Activated CD4-positive, CD25-positive, alpha-beta regulatory T cell treated with anti-CD3 and anti-CD28 coated beads, Interleukin-2, amount 50 U/mL, for 72 hours (primary cell): ENCODE results near the gene MIEF1.

ENCODE experiments used
- DNase-seq: peaks from one replicate; pipeline ENCODE4 v3.0.0; 2021

Gene MIEF1

DNA sequence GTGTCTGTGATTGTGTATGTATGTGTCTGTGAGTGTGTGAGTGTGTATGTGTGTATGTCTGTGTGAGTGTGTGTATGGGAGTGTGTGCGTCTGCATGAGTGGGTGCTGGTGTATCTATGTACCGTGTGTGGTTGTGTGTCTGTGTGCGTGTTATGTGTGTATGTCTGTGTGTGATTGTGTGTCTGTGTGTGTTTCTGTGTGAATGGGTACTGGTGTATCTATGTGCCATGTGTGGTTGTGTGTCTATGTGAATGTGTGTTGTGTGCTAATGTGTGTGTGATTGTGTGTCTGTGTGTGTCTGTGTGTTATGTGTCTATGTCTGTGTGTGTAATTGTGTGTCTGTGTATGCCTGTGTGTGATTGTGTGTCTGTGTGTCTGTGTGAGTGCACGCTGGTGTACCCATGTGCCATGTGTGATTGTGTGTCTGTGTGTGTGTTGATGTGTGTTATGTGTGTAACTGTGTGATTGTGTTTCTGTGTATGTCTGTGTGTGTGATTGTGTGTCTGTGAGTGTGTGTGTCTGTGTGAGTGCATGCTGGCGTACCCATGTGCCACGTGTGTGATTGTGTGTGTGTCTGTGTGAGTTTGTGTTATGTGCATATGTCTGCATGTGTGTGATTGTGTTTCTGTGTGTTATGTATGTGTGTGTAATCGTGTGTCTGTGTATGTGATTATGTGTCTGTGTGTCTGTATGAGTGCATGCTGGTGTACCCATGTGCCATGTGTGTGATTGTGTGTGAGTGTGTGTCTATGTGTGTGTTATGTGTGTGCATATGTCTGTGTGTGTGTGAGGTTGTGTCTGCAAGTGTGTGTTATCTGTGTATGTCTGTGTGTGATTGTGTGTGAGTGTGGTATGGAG lies 61.7 kb downstream of the MIEF1 start:
- DNase-seq = no peak

DNA sequence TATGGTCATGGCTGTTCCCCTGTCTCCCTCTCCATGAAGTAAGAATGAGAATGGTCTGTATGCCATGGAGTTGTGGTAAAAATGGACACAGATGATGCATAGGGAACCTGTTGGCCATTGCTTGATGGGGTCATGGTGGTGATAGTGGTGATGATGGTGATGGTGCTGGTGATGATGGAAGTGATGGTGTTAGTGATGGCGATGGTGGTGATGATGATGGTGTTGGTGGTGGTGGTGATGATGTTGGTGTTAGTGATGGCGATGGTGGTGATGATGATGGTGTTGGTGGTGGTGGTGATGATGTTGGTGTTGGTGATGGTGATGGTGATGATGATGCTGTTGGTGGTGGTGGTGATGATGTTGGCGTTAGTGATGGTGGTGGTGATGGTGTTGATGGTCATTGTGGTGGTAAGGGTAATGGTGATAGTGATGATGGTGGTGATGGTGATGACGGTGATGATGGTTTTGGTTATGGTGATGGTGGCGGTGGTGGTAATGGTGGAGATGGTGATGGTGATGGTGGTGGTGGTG lies 63.4 kb downstream of the MIEF1 start:
- DNase-seq = no peak

DNA sequence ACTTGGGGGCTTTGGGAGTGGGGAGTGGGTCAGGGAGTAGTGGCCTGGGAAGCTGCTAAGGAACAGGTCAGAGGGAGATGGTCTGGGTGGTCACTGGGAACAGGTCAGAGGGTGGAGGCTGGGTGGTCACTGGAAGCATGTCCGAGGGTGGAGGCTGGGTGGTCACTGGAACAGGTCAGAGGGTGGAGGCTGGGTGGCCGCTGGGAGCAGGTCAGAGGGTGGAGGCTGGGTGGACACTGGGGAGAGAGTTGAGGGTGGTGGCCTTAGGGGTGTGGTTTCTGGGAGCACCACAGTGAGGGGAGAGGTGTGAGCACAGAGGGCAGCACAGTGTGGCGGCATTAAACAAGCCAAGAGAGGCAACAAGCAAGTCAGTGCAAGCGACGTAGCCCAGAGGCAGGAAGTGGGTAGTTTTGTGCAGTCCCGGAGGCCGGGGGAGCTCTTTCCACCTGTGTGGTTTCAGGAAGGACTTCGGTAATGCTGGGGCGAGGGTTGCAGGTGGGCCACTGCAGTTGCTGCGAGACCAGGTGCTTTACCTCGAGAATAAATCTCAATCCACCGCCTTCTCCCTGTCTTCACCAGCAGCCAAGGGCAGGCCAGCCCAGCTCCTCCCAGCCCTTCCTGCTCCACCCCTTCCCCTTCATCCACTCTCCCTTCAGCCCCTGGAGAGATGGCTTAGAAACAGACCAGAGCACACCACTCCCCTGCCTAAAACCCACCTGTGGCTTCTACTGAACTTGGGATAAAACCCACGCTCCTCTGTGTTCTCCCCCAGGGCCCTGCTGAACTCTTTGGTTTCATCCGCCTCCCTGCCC lies 65.3 kb downstream of the MIEF1 start:
- DNase-seq = no peak
